Activated naive CD8-positive, alpha-beta T cell treated with anti-CD3 and anti-CD28 coated beads, Interleukin-2, amount 50 U/mL, for 24 hours (primary cell): ENCODE results near the gene TDRD1.

Experiments used
- ATAC-seq: fragments of 150-1000 bp; cut with Tn5 transposase; one replicate; pipeline ENCODE4 v1.10.0; 2021
- DNase-seq: peaks from one replicate; pipeline ENCODE4 v3.0.0; 2021
- H3K27ac Mint-ChIP-seq: one replicate; pipeline ENCODE4 v1.8.0; 2021; ENCODE audit warnings: mild to moderate bottlenecking, mixed read lengths
- H3K27me3 Mint-ChIP-seq: one replicate; pipeline ENCODE4 v1.8.0; 2021; ENCODE audit warnings: mixed read lengths
- H3K36me3 Mint-ChIP-seq: one replicate; pipeline ENCODE4 v1.8.0; 2021; ENCODE audit warnings: low read depth, mixed read lengths
- H3K4me1 Mint-ChIP-seq: one replicate; pipeline ENCODE4 v1.8.0; 2021; ENCODE audit warnings: mixed read lengths
- H3K4me3 Mint-ChIP-seq: one replicate; pipeline ENCODE4 v1.8.0; 2021; ENCODE audit warnings: mild to moderate bottlenecking, moderate library complexity, mixed read lengths
- H3K9me3 Mint-ChIP-seq: one replicate; pipeline ENCODE4 v1.8.0; 2021; ENCODE audit warnings: mixed read lengths

Gene TDRD1

DNA sequence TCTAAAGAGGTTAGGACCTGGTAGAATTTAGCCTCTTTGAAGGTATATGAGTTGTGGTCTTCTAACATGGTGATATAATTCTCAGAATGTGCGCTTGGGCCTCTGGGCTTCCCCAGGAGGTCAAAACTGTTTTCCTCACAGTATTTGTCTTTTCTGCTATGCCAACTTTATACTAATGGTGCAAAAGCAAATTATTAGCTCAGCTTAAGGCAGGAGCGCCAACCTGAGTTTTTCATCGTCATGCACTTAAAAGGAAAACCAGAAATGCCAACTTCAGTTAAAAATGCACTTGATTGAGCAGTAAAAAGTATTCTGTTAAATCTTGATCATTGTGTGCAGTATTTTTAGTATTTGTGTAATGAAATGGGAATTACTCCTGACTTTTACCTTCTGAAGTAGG is 9.7 kb downstream of the TDRD1 start:
- Mint-ChIP-seq H3K36me3 (no peaks in the 10 kb centered on the region), H3K27ac (no peak overlapping the region), H3K27me3 (peaks cover 4% of the 10 kb centered on the region), H3K4me1 (no peaks in the 10 kb centered on the region), H3K4me3 (no peak overlapping the region), H3K9me3 (no peaks in the 10 kb centered on the region)
- DNase-seq (no peak), ATAC-seq (no peak)

- Mint-ChIP-seq H3K4me1 (no peaks in the 10 kb centered on the region), H3K27me3 (peaks cover 11% of the 10 kb centered on the region), H3K36me3 (no peaks in the 10 kb centered on the region), H3K27ac (no peak overlapping the region), H3K4me3 (no peak overlapping the region), H3K9me3 (no peaks in the 10 kb centered on the region)
- no peak for DNase-seq
- no peak for ATAC-seq
Measured at GRCh38 chr10:114189700-114190099, 10.5 kb downstream of the TDRD1 start.

DNA sequence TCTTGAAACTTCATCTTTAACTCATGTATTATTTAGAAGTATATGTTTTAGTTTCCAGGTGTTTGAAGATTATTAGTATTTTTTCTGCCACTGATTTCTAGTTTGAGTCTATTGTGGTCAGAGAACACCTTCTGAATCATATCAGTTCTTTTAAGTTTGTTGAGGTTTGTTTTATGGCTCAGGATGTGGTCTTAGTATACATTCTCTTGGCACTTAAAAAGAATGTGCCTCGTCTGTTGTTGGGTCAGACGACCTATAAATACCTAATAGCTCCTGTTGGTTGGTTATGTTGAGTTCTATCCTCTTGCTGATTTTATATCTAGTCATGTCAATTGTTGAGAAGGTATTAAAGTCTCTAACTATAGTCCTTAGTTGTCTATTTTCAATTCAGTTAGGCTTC is 15.9 kb downstream of the TDRD1 start:
- ATAC-seq (no peak), DNase-seq (no peak)
- Mint-ChIP-seq H3K27ac (no peak overlapping the region), H3K27me3 (peaks cover 13% of the 10 kb centered on the region), H3K4me3 (no peak overlapping the region), H3K9me3 (no peaks in the 10 kb centered on the region), H3K4me1 (peaks cover 3% of the 10 kb centered on the region), H3K36me3 (no peaks in the 10 kb centered on the region)

DNA sequence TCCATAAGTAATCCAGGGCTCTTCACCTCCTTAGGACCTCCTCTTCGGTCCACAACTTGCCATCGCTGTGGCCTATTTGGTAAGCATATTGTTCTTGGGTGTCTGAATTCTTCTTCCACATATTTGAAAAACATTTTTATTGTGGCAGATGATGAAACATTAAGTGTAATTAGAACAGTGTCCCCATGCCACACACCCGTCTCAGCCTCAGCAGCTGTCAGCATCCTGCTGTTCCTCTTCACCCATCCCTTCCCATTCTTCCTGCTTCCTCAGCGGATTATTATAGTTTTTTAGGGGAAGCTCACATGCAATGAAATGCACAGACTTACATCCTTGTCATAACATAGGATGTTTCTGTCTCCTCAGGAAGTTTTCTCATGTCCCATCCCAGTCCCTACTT is 20.1 kb downstream of the TDRD1 start:
- H3K4me1 Mint-ChIP-seq: peaks cover 3% of the 10 kb centered on the region
- no peak overlapping the region for H3K4me3 Mint-ChIP-seq
- DNase-seq: no peak
- no peaks in the 10 kb centered on the region for H3K36me3 Mint-ChIP-seq
- H3K27ac Mint-ChIP-seq: no peak overlapping the region
- H3K9me3 Mint-ChIP-seq: no peaks in the 10 kb centered on the region
- peaks cover 14% of the 10 kb centered on the region for H3K27me3 Mint-ChIP-seq
- ATAC-seq: no peak

DNA sequence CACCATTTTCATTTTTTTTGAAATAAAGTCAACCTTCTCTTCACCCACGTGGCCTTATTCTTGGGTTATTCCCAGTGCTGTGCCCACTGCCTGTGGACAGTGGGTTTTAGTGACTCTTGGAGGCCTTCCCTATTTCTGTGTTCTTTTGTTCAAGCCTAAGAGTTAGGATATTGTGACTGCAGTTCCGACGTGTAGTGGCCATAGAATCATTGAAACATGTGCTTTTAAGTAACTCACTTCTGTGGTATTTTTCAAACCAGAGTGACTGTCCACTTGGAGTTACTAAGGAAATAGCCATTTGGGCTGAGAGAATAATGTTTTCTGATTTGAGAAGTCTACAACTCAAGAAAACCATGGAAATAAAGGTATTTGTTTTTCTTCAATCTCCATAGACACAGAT is 23.7 kb downstream of the TDRD1 start:
- Mint-ChIP-seq H3K9me3 (no peaks in the 10 kb centered on the region), H3K27me3 (peaks cover 9% of the 10 kb centered on the region), H3K4me3 (no peak overlapping the region), H3K36me3 (no peaks in the 10 kb centered on the region), H3K27ac (no peak overlapping the region), H3K4me1 (no peaks in the 10 kb centered on the region)
- no peak for DNase-seq
- no peak for ATAC-seq

- Mint-ChIP-seq H3K27ac (no peak overlapping the region), H3K4me1 (no peaks in the 10 kb centered on the region), H3K9me3 (no peaks in the 10 kb centered on the region), H3K36me3 (no peaks in the 10 kb centered on the region), H3K4me3 (no peak overlapping the region), H3K27me3 (peaks cover 10% of the 10 kb centered on the region)
- ATAC-seq (no peak), DNase-seq (no peak)
Measured at GRCh38 chr10:114206902-114207301, 27.7 kb downstream of the TDRD1 start.

- no peaks in the 10 kb centered on the region for H3K4me1 Mint-ChIP-seq
- H3K36me3 Mint-ChIP-seq: no peaks in the 10 kb centered on the region
- ATAC-seq (no peak), DNase-seq (no peak)
- no peak overlapping the region for H3K27ac Mint-ChIP-seq
- peaks cover 10% of the 10 kb centered on the region for H3K27me3 Mint-ChIP-seq
- H3K4me3 Mint-ChIP-seq: no peak overlapping the region
- H3K9me3 Mint-ChIP-seq: no peaks in the 10 kb centered on the region
Measured at GRCh38 chr10:114207349-114207748, 28.2 kb downstream of the TDRD1 start.

GRCh38 chr10:114208351-114208750 is 29.2 kb downstream of the TDRD1 start:
- Mint-ChIP-seq H3K9me3 (no peaks in the 10 kb centered on the region), H3K4me3 (no peak overlapping the region), H3K27ac (no peak overlapping the region), H3K4me1 (no peaks in the 10 kb centered on the region), H3K27me3 (peaks cover 10% of the 10 kb centered on the region), H3K36me3 (no peaks in the 10 kb centered on the region)
- DNase-seq: no peak
- ATAC-seq: no peak

DNA sequence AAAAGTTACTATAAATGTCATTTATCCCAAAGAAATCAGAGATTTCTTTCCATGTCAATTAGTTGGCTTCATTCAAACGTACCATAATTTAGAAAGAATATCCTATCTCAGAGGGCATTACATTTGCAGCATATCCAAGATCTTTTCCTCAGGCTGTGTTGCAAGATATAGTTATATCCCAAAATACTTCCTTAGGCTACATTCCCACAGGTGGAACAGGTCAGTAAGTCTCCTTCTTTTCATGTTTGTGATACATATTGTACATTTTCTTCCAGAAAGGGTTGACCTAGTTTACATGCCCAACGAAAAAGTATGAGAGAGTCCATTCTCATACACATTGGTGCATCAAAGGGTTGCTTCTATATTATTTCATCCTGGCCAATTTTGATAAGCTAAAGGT is 33.0 kb downstream of the TDRD1 start:
- Mint-ChIP-seq H3K27me3 (peaks cover 4% of the 10 kb centered on the region), H3K27ac (no peak overlapping the region), H3K36me3 (no peaks in the 10 kb centered on the region), H3K9me3 (no peaks in the 10 kb centered on the region), H3K4me1 (no peaks in the 10 kb centered on the region), H3K4me3 (no peak overlapping the region)
- ATAC-seq (no peak), DNase-seq (no peak)

DNA sequence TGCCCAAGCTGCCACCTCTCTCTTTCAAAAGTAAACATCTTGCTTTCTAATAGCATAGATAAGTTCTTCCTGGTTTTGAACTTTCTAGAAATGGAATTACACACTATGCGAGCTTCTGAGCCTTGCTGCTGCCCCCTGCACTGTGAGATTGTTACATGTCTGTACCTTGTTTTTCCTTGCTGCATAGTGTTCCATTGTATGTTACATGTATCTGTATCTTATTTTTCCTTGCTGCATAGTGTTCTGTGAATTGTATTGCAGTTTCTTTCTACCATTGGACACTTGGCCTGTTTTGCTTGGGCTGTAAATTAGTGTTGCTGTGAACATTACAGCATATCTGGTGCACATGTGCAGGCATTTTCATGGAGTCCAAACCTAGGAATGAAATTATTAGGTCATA is 35.9 kb downstream of the TDRD1 start:
- peaks cover 4% of the 10 kb centered on the region for H3K27me3 Mint-ChIP-seq
- no peak for ATAC-seq
- no peak overlapping the region for H3K27ac Mint-ChIP-seq
- no peaks in the 10 kb centered on the region for H3K4me1 Mint-ChIP-seq
- H3K36me3 Mint-ChIP-seq: no peaks in the 10 kb centered on the region
- DNase-seq: no peak
- no peak overlapping the region for H3K4me3 Mint-ChIP-seq
- H3K9me3 Mint-ChIP-seq: no peaks in the 10 kb centered on the region

GRCh38 chr10:114220281-114220680 is 41.1 kb downstream of the TDRD1 start:
- Mint-ChIP-seq H3K9me3 (no peaks in the 10 kb centered on the region), H3K27ac (no peak overlapping the region), H3K27me3 (peaks cover 2% of the 10 kb centered on the region), H3K36me3 (no peaks in the 10 kb centered on the region), H3K4me1 (no peaks in the 10 kb centered on the region), H3K4me3 (no peak overlapping the region)
- DNase-seq: no peak
- ATAC-seq: no peak

- DNase-seq: no peak
- Mint-ChIP-seq H3K4me1 (no peaks in the 10 kb centered on the region), H3K4me3 (no peak overlapping the region), H3K9me3 (no peaks in the 10 kb centered on the region), H3K36me3 (no peaks in the 10 kb centered on the region), H3K27ac (no peak overlapping the region), H3K27me3 (peaks cover 3% of the 10 kb centered on the region)
- no peak for ATAC-seq
Measured at GRCh38 chr10:114221235-114221634, 42.1 kb downstream of the TDRD1 start.

DNA sequence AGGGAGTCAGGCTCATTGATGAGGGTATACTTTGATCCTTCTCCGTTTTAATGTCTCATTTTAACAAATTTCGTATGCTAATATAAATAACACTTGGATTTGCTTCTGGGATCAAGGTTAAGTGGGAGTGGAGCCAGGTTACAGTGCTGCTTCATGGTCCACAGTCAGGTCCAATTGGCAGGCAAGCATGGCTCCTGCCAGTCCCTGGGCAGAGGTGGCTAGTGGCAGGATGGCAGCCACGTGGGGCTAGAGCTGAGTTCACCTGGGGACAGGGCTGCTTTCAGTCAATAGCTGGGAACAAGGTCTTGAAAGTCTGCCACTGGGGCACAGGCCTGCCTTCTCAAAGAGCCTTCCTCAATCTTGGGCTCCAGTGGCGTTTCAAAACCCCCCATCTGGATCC is 43.9 kb downstream of the TDRD1 start:
- no peaks in the 10 kb centered on the region for H3K36me3 Mint-ChIP-seq
- no peak for DNase-seq
- no peak for ATAC-seq
- H3K27ac Mint-ChIP-seq: no peak overlapping the region
- peaks cover 8% of the 10 kb centered on the region for H3K27me3 Mint-ChIP-seq
- H3K4me3 Mint-ChIP-seq: no peak overlapping the region
- H3K9me3 Mint-ChIP-seq: no peaks in the 10 kb centered on the region
- H3K4me1 Mint-ChIP-seq: no peaks in the 10 kb centered on the region

GRCh38 chr10:114228156-114228555 is 49.0 kb downstream of the TDRD1 start:
- Mint-ChIP-seq H3K27ac (no peak overlapping the region), H3K4me1 (peaks cover 3% of the 10 kb centered on the region), H3K36me3 (no peaks in the 10 kb centered on the region), H3K27me3 (peaks cover 20% of the 10 kb centered on the region), H3K4me3 (no peak overlapping the region), H3K9me3 (no peaks in the 10 kb centered on the region)
- ATAC-seq (no peak), DNase-seq (no peak)

DNA sequence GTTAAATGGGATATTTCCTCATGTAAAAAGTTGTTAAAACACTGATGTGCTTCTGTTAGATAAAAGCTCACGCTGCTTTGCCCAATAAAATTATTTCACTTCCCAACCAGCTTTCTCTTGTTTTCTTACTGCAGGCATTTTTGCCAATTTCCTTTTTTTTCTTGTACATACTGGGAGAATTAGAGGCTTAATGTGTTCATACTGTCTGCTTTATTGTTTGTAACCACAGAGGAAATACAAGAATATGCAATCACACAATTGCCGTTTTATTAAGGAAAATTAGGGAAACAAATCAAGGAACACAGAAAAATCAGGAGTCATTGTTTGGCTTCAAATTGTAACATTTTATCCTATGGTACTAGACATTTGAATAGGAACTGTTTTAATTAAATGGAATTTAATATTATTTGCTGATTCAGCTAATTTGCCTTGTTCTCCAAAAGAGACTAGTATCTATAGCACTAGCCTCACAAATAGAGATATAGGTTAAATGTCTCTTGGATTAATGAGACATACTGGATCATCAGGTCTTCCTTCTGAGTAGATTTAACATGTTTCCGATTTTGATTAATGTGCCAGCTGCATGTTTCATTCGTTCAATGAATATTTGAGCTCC is 53.5 kb downstream of the TDRD1 start:
- no peaks in the 10 kb centered on the region for H3K36me3 Mint-ChIP-seq
- H3K4me3 Mint-ChIP-seq: no peak overlapping the region
- DNase-seq: no peak
- no peak overlapping the region for H3K27ac Mint-ChIP-seq
- no peaks in the 10 kb centered on the region for H3K9me3 Mint-ChIP-seq
- peaks cover 28% of the 10 kb centered on the region for H3K27me3 Mint-ChIP-seq
- H3K4me1 Mint-ChIP-seq: peaks cover 25% of the 10 kb centered on the region
- no peak for ATAC-seq

DNA sequence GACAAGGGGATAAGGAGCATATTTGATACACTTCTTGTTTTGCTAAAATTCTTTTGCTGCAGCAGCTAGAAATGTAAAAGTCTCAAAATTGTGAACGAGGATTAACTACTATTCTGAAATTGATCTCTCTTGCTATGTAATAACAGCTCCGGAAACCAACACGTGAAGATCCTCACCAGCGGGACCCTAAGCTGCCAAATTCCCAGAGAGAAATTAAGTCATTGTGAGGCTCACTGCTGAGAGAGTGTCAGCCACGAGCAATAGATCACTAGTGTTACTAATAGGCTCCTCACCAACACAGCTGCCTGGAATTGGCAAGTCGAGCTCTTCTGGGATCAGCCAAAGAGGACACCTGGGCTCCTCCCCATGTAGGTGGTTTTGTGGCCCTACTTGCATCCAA is 54.3 kb downstream of the TDRD1 start:
- Mint-ChIP-seq H3K4me3 (no peak overlapping the region), H3K27me3 (peaks cover 33% of the 10 kb centered on the region), H3K9me3 (no peaks in the 10 kb centered on the region), H3K4me1 (peaks cover 29% of the 10 kb centered on the region), H3K27ac (no peak overlapping the region), H3K36me3 (no peaks in the 10 kb centered on the region)
- ATAC-seq (no peak), DNase-seq (no peak)
